Urinary bladder (tissue), 4 donors: ENCODE results near the gene GCG. TPM values are rescaled to one million over a fixed set of nuclear protein-coding genes. Genes with fewer than 3 reads are reported as not detected.

Experiments
- DNase-seq: peaks from one replicate; pipeline ENCODE4 v3.0.0-alpha.2; 2015; ENCODE audit errors: extremely low spot score
- H3K27ac ChIP-seq: one replicate; pipeline ENCODE4 v1.5.1; 2013; ENCODE audit warnings: low read depth, mild to moderate bottlenecking, moderate library complexity
- H3K36me3 ChIP-seq: one replicate; pipeline ENCODE4 v1.6.1; 2013; ENCODE audit warnings: mild to moderate bottlenecking, moderate library complexity; ENCODE audit not compliant: insufficient read depth
- H3K4me1 ChIP-seq: one replicate; pipeline ENCODE4 v1.6.1; 2013; ENCODE audit warnings: mild to moderate bottlenecking, moderate library complexity; ENCODE audit not compliant: insufficient read depth
- H3K4me3 ChIP-seq: one replicate; pipeline ENCODE4 v1.5.1; 2013; ENCODE audit warnings: low read depth, low read length
- WGBS: extraction: QIAGEN DNeasy Blood & Tissue Kit; methylation state at CpG from one replicate; pipeline ENCODE4 v1.1.7; 2013; 5-methylcytosine and 5-hydroxymethylcytosine counted together
- polyA plus RNA-seq: library from polyadenylated mRNA; stranded (reverse); fragments of 200-250 nt; gene quantifications from one replicate; pipeline ENCODE4 v1.2.3, GENCODE V29; 2013
- total RNA-seq: library from RNA; depleted of rRNA; stranded (reverse); fragments of >200 nt; gene quantifications from one replicate; pipeline ENCODE4 v1.2.3, GENCODE V29; 2014
- donor health status: healthy with polysubstance abuse.
- donor health status: healthy.

Gene GCG
- total and polyA plus RNA-seq, 2 donors = not detected

DNA sequence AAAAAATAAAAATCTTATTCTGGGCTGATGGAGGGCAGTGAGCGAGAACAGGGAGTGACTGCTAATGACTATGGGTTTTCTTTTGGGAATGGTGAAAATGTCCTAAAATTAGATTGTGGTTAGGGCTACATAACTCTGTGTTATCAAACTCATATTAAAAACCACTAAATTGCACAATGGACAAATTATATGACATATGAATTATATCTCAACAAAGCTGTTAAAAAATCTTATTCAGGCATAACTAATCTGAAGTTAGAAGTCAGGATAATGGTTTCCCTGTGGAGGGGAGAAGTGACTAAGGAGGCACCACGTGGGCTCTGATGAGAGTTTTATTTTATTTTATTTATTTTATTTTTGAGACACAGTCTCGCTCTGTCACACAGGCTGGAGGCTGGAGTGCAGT is 45.9 kb downstream of the GCG start:
- no peak for DNase-seq
- WGBS = 69% methylated on average over 3 of the region's 3 CpGs
- no peak overlapping the region for H3K27ac ChIP-seq
- H3K4me3 ChIP-seq = no peak overlapping the region
- no peaks in the 10 kb centered on the region for H3K4me1 ChIP-seq
- H3K36me3 ChIP-seq = no peaks in the 10 kb centered on the region

DNA sequence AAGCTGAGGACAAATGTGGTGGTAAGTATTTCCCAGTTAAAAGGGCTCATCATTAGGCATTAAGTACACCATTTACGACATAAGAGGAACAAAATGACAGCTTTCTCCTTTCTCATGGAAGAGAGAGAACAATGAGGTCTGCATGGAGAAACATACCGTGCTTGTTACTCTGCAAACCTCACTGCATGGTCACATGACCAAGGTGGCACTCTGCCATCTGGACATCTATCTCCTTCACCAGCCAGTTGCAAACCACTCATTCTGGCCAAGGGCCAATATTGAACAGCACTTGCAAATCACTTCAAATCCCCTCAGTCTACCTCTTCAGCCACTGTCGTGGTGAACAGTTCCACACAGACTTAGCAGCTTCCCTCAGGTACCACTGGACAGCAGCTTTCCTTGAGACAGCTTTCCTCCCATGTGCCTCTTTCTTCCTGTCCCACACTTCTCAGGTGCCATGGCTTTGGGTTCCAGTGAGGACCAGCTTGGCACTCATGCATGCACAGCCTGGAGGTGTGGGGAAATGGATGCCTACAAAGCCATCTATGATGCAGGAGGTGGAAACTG is 48.5 kb downstream of the GCG start:
- DNase-seq = no peak
- 59% methylated on average over 3 of the region's 3 CpGs for WGBS

DNA sequence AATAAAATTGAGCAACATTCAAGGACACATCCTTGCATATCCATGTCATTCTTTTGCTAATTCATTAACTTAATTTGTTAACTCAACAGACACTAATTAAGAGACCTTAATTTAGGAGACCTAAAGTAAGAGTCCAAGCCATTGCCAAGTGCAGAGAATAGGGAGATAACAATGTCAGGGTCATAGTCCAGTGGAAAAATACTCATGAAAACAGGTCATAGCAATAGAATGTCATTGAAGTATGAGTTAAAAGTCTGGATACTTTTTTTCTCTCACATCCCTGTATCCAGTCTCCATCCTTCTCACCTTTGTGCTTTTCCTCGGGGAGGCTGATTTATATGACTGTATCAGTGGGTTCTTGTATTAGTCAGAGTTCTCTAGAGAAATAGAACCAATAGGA is 51.5 kb downstream of the GCG start:
- Histone ChIP-seq H3K4me3 (no peak overlapping the region), H3K27ac (no peak overlapping the region), H3K36me3 (no peaks in the 10 kb centered on the region), H3K4me1 (no peaks in the 10 kb centered on the region)
- WGBS = 37% methylated on average over 1 of the region's 1 CpG
- no peak for DNase-seq

More for the DNA sequence above, 48.5 kb downstream of the GCG start:
- Histone ChIP-seq H3K4me1 (no peaks in the 10 kb centered on the region), H3K4me3 (no peak overlapping the region), H3K36me3 (no peaks in the 10 kb centered on the region), H3K27ac (no peak overlapping the region)

DNA sequence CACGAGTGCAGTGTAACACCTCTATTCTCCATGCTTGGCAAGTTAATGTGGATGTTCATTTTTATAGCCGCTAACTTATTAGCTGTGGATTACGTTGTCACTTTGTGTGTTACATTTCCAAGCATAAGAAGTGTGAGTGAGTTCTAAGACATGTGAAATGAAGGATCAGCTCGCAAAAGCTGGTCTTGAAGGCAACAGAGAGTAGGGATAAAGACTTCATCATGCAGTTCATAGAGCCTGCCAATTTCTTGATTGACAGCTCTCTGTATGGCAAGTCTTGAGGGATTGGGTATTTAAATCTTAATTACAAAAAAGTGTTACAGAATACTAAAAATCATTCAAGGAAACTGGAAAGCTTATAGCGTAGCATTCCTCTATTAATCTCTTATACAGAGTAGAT is 52.2 kb downstream of the GCG start:
- Histone ChIP-seq H3K36me3 (no peaks in the 10 kb centered on the region), H3K4me1 (no peaks in the 10 kb centered on the region), H3K27ac (no peak overlapping the region), H3K4me3 (no peak overlapping the region)
- 86% methylated on average over 5 of the region's 5 CpGs for WGBS
- no peak for DNase-seq

Other genes starting within 250 kb of the GCG start
- 44.1 TPM for gene DPP4, start 78.0 kb downstream of the GCG start, total RNA-seq
- 0.80 TPM for gene DPP4, start 78.0 kb downstream of the GCG start, polyA plus RNA-seq
- 57.7 TPM for gene FAP, start 91.2 kb upstream of the GCG start, total RNA-seq
- gene FAP, start 91.2 kb upstream of the GCG start, polyA plus RNA-seq = 2.2 TPM
- gene IFIH1, start 166.4 kb upstream of the GCG start, total RNA-seq = 14.7 TPM
- gene IFIH1, start 166.4 kb upstream of the GCG start, polyA plus RNA-seq = 7.9 TPM
- 22.3 TPM for gene GCA, start 191.9 kb upstream of the GCG start, total RNA-seq
- gene GCA, start 191.9 kb upstream of the GCG start, polyA plus RNA-seq = 18.1 TPM